Activated CD8-positive, alpha-beta memory T cell treated with anti-CD3 and anti-CD28 coated beads for 48 hours (primary cell): ENCODE results near the gene SPECC1.
"Not testable (repeated sequence)": the region's sequence is repeated elsewhere in the genome, so short reads cannot be mapped to it uniquely, and the experiment has no call there.

ENCODE experiments used
- DNase-seq, 3 experiments: peaks; one replicate each; pipeline ENCODE4 v3.0.0-alpha.2; 2020; ENCODE audit warnings: low read depth in 2 of 3, low spot score in 2 of 3

The SPECC1 gene

GRCh38 chr17:20125724-20126123, 116.6 kb downstream of the SPECC1 start:
- DNase-seq: no peak

- no peak for DNase-seq
These were observed 118.3 kb downstream of the SPECC1 start for GRCh38 chr17:20127360-20128035.

- DNase-seq: no peak
These were observed 119.0 kb downstream of the SPECC1 start for GRCh38 chr17:20128036-20128667.

GRCh38 chr17:20133517-20133916, 124.4 kb downstream of the SPECC1 start:
- no peak for DNase-seq

GRCh38 chr17:20141198-20141972, 132.2 kb downstream of the SPECC1 start:
- DNase-seq: no peak

- DNase-seq: no peak
These were observed 133.1 kb downstream of the SPECC1 start for GRCh38 chr17:20142268-20142667.

- no peak for DNase-seq
These were observed 134.6 kb downstream of the SPECC1 start for GRCh38 chr17:20143740-20144139.

- DNase-seq: no peak
These were observed 136.4 kb downstream of the SPECC1 start for GRCh38 chr17:20145567-20145966.

- no peak for DNase-seq
These were observed 140.1 kb downstream of the SPECC1 start for GRCh38 chr17:20149251-20149650.

- no peak for DNase-seq
These were observed 142.0 kb downstream of the SPECC1 start for GRCh38 chr17:20151174-20151573.

- DNase-seq: no peak
These were observed 144.1 kb downstream of the SPECC1 start for GRCh38 chr17:20153231-20153630.

GRCh38 chr17:20154286-20155000, 145.3 kb downstream of the SPECC1 start:
- DNase-seq: no peak

- peak; percentile 79 to 93 (median 83) for DNase-seq
These were observed 146.4 kb downstream of the SPECC1 start for GRCh38 chr17:20155258-20156195.

GRCh38 chr17:20156196-20157000, 147.2 kb downstream of the SPECC1 start:
- no peak for DNase-seq

GRCh38 chr17:20157001-20157310, 147.8 kb downstream of the SPECC1 start:
- no peak for DNase-seq

- no peak for DNase-seq
These were observed 149.4 kb downstream of the SPECC1 start for GRCh38 chr17:20158580-20158979.

- no peak for DNase-seq
These were observed 150.4 kb downstream of the SPECC1 start for GRCh38 chr17:20159406-20160069.

- not testable (repeated sequence) for DNase-seq
These were observed 156.4 kb downstream of the SPECC1 start for GRCh38 chr17:20165516-20165915.

- no peak for DNase-seq
These were observed 160.9 kb downstream of the SPECC1 start for GRCh38 chr17:20170085-20170484.
